ENCODE measurements around the gene HES5.

HES5 gene

DNA sequence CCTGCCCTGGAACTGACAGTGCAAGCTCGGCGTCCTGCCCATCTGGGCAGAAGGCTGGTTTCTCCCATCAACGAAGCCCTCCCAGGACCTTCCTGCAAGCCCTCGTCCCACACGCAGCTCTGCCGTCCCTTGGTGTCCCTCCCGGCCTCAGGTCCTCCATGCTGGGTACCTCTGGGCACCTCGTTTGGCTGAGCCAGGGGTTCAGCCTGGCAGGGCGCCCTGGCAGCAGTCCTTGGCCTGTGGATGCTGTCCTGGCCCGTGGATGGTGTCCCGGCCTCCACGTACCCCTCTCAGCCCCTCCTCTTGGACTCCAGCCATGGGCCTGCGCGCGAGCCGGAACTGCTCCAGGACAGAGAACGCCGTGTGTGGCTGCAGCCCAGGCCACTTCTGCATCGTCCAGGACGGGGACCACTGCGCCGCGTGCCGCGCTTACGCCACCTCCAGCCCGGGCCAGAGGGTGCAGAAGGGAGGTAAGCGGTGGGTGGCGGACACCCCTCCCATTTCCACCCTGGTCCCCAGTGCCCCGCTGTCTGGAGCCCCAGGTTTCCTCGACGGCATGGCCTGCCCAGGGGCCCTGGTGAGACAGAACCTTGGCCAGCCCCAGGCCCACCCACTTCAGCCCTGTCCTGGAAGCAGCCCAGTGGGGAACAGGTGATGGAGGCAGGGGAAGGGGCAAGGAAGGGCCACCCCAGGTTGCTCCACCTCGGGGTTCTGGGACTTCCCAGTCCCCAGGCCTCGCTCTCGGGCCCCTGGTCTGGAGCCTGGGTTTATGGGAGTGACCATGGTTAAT, 29.6 kb upstream of the HES5 start:
- no peak for DNase-seq (ENCODE audit: low read depth, low spot score)
- Histone ChIP-seq H3K4me3 (ENCODE audit: insufficient read length, low read depth) (no peak overlapping the region), H3K9me3 (ENCODE audit: insufficient read depth, low read length) (no peaks in the 10 kb centered on the region), H3K4me1 (ENCODE audit: insufficient read depth, insufficient read length) (peaks cover 2% of the 10 kb centered on the region), H3K27me3 (ENCODE audit: insufficient read depth, insufficient read length) (no peaks in the 10 kb centered on the region), H3K9ac (ENCODE audit: insufficient read length, low read depth) (no peak overlapping the region), H3K36me3 (ENCODE audit: insufficient read depth, insufficient read length, low read length) (no peaks in the 10 kb centered on the region)
- TF ChIP-seq YY1 (IDR thresholded peaks at IDR 0.05; ENCODE audit: insufficient read depth, insufficient read length) (no peak), SUZ12 (IDR thresholded peaks at IDR 0.05; ENCODE audit: extremely low read depth, insufficient read depth, insufficient read length) (no peak), ZNF274 (IDR thresholded peaks at IDR 0.05; ENCODE audit: low read depth, low read length) (no peak)

DNA sequence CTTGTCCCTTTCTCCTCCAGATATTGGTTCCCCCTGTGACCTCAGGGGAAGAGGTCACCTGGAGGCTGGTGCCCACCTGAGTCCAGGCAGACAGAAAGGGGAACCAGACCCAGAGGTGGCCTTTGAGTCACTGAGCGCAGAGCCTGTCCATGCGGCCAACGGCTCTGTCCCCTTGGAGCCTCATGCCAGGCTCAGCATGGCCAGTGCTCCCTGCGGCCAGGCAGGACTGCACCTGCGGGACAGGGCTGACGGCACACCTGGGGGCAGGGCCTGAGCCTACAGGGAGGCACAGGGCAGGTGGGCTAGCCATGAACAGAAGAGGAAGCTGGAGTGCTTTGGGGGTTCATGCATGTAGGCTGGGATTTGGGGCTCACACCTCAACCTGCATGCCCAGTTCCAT, 28.8 kb upstream of the HES5 start:
- Histone ChIP-seq H3K4me3 (ENCODE audit: insufficient read length, low read depth) (no peak overlapping the region), H3K27me3 (ENCODE audit: insufficient read depth, insufficient read length) (no peaks in the 10 kb centered on the region), H3K36me3 (ENCODE audit: insufficient read depth, insufficient read length, low read length) (no peaks in the 10 kb centered on the region), H3K9ac (ENCODE audit: insufficient read length, low read depth) (no peak overlapping the region), H3K9me3 (ENCODE audit: insufficient read depth, low read length) (no peaks in the 10 kb centered on the region), H3K4me1 (ENCODE audit: insufficient read depth, insufficient read length) (peaks cover 2% of the 10 kb centered on the region)
- TF ChIP-seq SUZ12 (IDR thresholded peaks at IDR 0.05; ENCODE audit: extremely low read depth, insufficient read depth, insufficient read length) (no peak), YY1 (IDR thresholded peaks at IDR 0.05; ENCODE audit: insufficient read depth, insufficient read length) (no peak)
- DNase-seq (ENCODE audit: low read depth, low spot score), result no peak

DNA sequence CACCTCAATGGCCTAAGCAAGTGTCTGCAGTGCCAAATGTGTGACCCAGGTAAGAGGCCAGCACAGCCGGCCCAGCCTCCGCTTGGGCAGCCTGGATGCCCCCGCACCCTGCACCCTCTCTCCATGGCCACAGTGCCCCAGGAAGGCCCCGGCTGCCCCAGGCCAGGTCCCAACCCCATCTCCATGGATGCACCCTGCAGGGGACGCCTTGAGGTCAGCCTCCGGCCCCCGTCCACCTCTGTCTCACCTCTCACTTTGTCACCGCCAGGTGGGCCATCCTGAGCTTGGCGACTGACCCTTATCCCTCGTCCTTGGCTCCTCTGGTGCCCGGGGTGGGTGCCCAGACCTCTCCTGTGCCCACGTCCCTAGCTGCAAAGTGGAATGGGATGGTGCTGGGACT, 28.4 kb upstream of the HES5 start:
- TF ChIP-seq YY1 (IDR thresholded peaks at IDR 0.05; ENCODE audit: insufficient read depth, insufficient read length) (no peak), ZNF274 (IDR thresholded peaks at IDR 0.05; ENCODE audit: low read depth, low read length) (no peak), SUZ12 (IDR thresholded peaks at IDR 0.05; ENCODE audit: extremely low read depth, insufficient read depth, insufficient read length) (no peak)
- Histone ChIP-seq H3K4me3 (ENCODE audit: insufficient read length, low read depth) (no peak overlapping the region), H3K9me3 (ENCODE audit: insufficient read depth, low read length) (no peaks in the 10 kb centered on the region), H3K9ac (ENCODE audit: insufficient read length, low read depth) (no peak overlapping the region), H3K36me3 (ENCODE audit: insufficient read depth, insufficient read length, low read length) (no peaks in the 10 kb centered on the region), H3K27me3 (ENCODE audit: insufficient read depth, insufficient read length) (no peaks in the 10 kb centered on the region), H3K4me1 (ENCODE audit: insufficient read depth, insufficient read length) (peaks cover 2% of the 10 kb centered on the region)
- no peak for DNase-seq (ENCODE audit: low read depth, low spot score)

DNA sequence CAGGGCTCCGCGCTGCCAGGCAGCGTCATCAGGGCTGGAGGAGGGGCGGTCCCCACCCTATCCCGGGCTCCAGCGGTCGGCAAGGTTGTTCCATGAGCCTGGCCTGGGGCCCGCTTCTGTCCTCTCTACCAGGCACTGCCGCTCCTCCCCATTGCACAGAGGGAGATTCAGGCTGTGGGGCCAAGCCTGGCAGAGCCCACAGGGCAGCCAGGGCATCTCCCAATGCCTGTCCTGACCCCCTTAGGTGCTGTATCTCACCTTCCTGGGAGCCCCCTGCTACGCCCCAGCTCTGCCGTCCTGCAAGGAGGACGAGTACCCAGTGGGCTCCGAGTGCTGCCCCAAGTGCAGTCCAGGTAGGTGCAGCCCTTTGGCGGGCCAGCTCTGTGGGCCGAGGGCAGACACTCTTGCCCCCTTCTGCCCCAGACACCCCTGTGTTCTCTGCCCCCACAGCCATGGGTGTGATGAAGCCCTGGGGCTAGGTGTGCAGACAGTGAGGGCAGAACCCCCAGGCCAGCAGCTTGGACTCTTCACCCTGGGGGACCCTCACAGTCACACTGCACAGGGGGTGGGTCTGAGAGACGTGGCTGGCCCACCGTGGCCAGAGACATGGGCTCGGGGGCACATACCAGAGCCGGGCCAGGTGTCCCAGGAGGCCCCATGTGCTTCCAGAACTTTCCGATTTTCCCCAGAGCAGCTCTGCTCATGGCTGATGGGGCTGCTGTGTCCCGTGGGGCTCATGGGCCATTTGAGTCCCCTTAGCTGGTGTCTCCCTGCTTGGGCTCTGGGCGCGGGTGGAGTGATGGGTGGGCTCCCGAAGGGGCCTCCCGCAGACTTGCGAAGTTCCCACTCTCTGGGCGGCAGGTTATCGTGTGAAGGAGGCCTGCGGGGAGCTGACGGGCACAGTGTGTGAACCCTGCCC, 27.7 kb upstream of the HES5 start:
- Histone ChIP-seq H3K4me3 (ENCODE audit: insufficient read length, low read depth) (no peak overlapping the region), H3K27me3 (ENCODE audit: insufficient read depth, insufficient read length) (no peaks in the 10 kb centered on the region), H3K9ac (ENCODE audit: insufficient read length, low read depth) (no peak overlapping the region), H3K9me3 (ENCODE audit: insufficient read depth, low read length) (no peaks in the 10 kb centered on the region), H3K36me3 (ENCODE audit: insufficient read depth, insufficient read length, low read length) (no peaks in the 10 kb centered on the region), H3K4me1 (ENCODE audit: insufficient read depth, insufficient read length) (peaks cover 2% of the 10 kb centered on the region)
- TF ChIP-seq SUZ12 (IDR thresholded peaks at IDR 0.05; ENCODE audit: extremely low read depth, insufficient read depth, insufficient read length) (no peak), YY1 (IDR thresholded peaks at IDR 0.05; ENCODE audit: insufficient read depth, insufficient read length) (no peak), ZNF274 (IDR thresholded peaks at IDR 0.05; ENCODE audit: low read depth, low read length) (no peak)
- DNase-seq (ENCODE audit: low read depth, low spot score), result no peak

DNA sequence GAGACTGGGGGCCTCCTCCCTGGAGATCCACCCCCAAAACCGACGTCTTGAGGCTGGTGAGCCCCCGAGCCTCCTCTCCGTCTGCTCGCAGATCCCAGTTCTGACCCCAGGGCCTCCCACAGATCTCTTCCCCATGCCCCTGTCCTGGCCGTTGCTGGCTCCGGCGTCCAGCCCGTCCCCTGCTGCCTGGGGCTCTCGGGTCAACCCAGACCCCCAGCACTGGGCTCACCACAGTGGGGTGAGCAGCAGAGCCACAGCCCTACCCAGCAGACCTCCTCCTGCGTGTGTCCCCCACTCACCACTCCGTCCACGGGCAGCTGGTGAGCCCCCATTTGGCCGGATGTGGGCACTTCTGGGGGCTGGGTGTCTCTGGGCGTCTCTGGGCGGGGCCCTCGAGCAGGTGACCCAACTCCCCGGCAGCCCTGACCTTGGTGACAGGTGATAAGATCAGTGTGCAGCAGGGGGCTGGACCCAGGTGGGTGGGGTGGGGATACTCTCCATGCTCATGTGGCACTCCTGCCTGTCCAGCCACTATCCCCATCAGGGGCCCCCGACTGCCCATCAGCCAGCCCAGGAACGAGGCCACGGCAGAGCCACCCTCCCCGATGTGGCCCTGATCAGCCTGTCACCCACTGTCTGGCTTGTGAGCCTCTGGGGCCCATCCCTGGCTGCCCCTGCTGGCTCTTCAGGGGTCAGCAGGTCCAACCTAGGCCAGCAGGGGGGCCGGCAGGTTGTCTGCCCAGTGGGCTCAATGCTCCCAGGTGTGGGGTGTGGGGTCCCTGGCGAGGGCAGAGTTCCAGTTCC, 26.8 kb upstream of the HES5 start:
- Histone ChIP-seq H3K9ac (ENCODE audit: insufficient read length, low read depth) (peak overlapping the region; percentile 61), H3K27me3 (ENCODE audit: insufficient read depth, insufficient read length) (no peaks in the 10 kb centered on the region), H3K36me3 (ENCODE audit: insufficient read depth, insufficient read length, low read length) (no peaks in the 10 kb centered on the region), H3K4me1 (ENCODE audit: insufficient read depth, insufficient read length) (peaks cover 2% of the 10 kb centered on the region), H3K4me3 (ENCODE audit: insufficient read length, low read depth) (no peak overlapping the region), H3K9me3 (ENCODE audit: insufficient read depth, low read length) (no peaks in the 10 kb centered on the region)
- DNase-seq (ENCODE audit: low read depth, low spot score), result no peak
- no peak for TF ChIP-seq YY1 (IDR thresholded peaks at IDR 0.05; ENCODE audit: insufficient read depth, insufficient read length)
- TF ChIP-seq SUZ12 (IDR thresholded peaks at IDR 0.05; ENCODE audit: extremely low read depth, insufficient read depth, insufficient read length), result no peak
- TF ChIP-seq ZNF274 (IDR thresholded peaks at IDR 0.05; ENCODE audit: low read depth, low read length), result no peak

DNA sequence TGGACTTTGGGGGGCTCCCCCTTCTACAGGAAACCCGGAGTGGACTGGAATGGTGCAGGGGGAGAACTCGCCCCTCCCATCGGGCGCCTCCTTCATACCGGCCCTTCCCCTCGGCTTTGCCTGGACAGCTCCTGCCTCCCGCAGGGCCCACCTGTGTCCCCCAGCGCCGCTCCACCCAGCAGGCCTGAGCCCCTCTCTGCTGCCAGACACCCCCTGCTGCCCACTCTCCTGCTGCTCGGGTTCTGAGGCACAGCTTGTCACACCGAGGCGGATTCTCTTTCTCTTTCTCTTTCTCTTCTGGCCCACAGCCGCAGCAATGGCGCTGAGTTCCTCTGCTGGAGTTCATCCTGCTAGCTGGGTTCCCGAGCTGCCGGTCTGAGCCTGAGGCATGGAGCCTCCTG, 26.2 kb upstream of the HES5 start, which contains the start of gene TNFRSF14:
Gene TNFRSF14 (plus strand): TSS at position 95 of the 401 bp plus-strand sequence. CDS start 294 bp downstream, at position 389.
- H3K9ac ChIP-seq (ENCODE audit: insufficient read length, low read depth), result peak within 1 kb of the TSS; percentile 61
- no peaks in the 10 kb centered on the region for H3K36me3 ChIP-seq (ENCODE audit: insufficient read depth, insufficient read length, low read length)
- H3K4me3 ChIP-seq (ENCODE audit: insufficient read length, low read depth), result no peak within 1 kb of the TSS

More for the DNA sequence above, 26.2 kb upstream of the HES5 start, which contains the start of gene TNFRSF14:
- H3K4me1 ChIP-seq (ENCODE audit: insufficient read depth, insufficient read length), result peaks cover 2% of the 10 kb centered on the region
- no peaks in the 10 kb centered on the region for H3K9me3 ChIP-seq (ENCODE audit: insufficient read depth, low read length)
- no peaks in the 10 kb centered on the region for H3K27me3 ChIP-seq (ENCODE audit: insufficient read depth, insufficient read length)
- DNase-seq (ENCODE audit: low read depth, low spot score), result no peak
- TF ChIP-seq ZNF274 (IDR thresholded peaks at IDR 0.05; ENCODE audit: low read depth, low read length) (no peak), YY1 (IDR thresholded peaks at IDR 0.05; ENCODE audit: insufficient read depth, insufficient read length) (no peak), SUZ12 (IDR thresholded peaks at IDR 0.05; ENCODE audit: extremely low read depth, insufficient read depth, insufficient read length) (no peak)

All from NT2/D1 (cell line).